ENCODE results near the gene PLCB3. TPM values are rescaled to one million over a fixed set of nuclear protein-coding genes. Genes with fewer than 3 reads are reported as not detected.

Gene PLCB3
- total and polyA plus RNA-seq, 2 of the 13 experiments (the other 11 are each of a cell fraction or from before 2014, with no cell fraction given) = 7.5 to 13.8 TPM

DNA sequence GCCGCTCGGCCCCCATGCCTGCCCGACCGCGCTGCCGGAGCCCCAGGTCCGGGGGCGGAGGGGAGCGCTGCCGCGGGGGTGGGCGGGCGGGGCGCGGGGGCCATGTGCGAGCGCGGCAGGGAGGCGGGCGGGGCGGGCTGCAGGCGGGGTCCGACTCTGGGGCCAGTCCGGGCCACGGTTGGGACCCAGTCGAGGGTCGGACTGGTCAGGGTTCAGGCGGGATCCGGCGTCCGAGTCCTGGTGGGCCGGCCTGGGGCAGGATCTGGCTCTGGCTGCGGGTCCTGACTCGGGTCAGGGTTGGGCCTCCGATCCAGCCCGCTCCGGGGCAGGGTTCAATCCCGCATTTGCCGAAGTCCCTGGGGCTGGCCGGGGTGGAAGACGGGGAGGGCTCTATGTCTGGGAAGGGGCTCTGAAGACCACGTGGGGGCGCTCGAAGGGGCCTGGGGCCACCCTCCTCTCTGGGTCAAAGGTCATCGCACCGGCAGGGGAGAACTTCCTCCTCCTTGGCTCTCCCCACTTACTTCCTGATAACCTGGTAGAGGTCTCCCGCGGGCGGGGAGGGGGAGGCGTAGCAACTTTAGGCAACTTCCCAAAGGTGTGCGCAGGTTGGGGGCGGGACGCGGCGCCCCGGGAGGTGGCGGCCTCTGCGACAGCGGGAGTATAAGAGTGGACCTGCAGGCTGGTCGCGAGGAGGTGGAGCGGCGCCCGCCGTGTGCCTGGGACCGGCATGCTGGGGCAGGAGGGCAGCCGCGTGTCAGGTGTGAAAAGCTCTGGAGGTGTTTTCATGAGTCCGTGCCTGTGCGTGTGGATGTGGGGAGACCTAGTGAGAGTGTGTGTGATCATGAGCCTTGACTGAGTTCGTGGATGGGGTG, 54.6 kb downstream of the PLCB3 start (continued):
- TF ChIP-seq, protein P1, sequence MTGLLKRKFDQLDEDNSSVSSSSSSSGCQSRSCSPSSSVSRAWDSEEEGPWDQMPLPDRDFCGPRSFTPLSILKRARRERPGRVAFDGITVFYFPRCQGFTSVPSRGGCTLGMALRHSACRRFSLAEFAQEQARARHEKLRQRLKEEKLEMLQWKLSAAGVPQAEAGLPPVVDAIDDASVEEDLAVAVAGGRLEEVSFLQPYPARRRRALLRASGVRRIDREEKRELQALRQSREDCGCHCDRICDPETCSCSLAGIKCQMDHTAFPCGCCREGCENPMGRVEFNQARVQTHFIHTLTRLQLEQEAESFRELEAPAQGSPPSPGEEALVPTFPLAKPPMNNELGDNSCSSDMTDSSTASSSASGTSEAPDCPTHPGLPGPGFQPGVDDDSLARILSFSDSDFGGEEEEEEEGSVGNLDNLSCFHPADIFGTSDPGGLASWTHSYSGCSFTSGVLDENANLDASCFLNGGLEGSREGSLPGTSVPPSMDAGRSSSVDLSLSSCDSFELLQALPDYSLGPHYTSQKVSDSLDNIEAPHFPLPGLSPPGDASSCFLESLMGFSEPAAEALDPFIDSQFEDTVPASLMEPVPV (CRISPR knock-in tag; IDR thresholded peaks at IDR 0.05) = 0 out of 2 replicates have a peak, but pooled peaks have one; percentile 35
- peak; percentile 70 for TF ChIP-seq GATAD2A (CRISPR knock-in tag; IDR thresholded peaks at IDR 0.05)
- no peak for TF ChIP-seq RNF2 (conservative IDR thresholded peaks at IDR 0.05; ENCODE audit: low read depth)
- TF ChIP-seq ZNF691 (CRISPR knock-in tag; IDR thresholded peaks at IDR 0.05; ENCODE audit: borderline replicate concordance, low read depth) = no peak
- TF ChIP-seq FOXP1 (IDR thresholded peaks at IDR 0.05) = no peak
- no peak for TF ChIP-seq FOXP1 (CRISPR knock-in tag; IDR thresholded peaks at IDR 0.05)
- TF ChIP-seq ZNF639 (CRISPR knock-in tag; conservative IDR thresholded peaks at IDR 0.05) = no peak
- peak; percentile 69; the same call in 1 of the 2 replicates for TF ChIP-seq CBX5 (CRISPR knock-in tag; IDR thresholded peaks at IDR 0.05; ENCODE audit: borderline replicate concordance)
- no peak for TF ChIP-seq ZNF3 (CRISPR knock-in tag; IDR thresholded peaks at IDR 0.05)
- no peak for TF ChIP-seq SIN3A (IDR thresholded peaks at IDR 0.05; ENCODE audit: borderline replicate concordance, low read depth, low read length)
- no peak for TF ChIP-seq REPIN1 (CRISPR knock-in tag; IDR thresholded peaks at IDR 0.05; ENCODE audit: borderline replicate concordance, low read depth)
- TF ChIP-seq PPARG (CRISPR knock-in tag; conservative IDR thresholded peaks at IDR 0.05) = peak; percentile 87
- no peak; the same call in 1 of the 2 replicates for TF ChIP-seq ZNF205 (CRISPR knock-in tag; IDR thresholded peaks at IDR 0.05)
- 0 out of 2 replicates have a peak, but pooled peaks have one; percentile 30 for TF ChIP-seq HOXA5 (CRISPR knock-in tag; IDR thresholded peaks at IDR 0.05)
- TF ChIP-seq ZMYM4 (CRISPR knock-in tag; IDR thresholded peaks at IDR 0.05) = 0 out of 2 replicates have a peak, but pooled peaks have one; percentile 38
- TF ChIP-seq, protein P2, sequence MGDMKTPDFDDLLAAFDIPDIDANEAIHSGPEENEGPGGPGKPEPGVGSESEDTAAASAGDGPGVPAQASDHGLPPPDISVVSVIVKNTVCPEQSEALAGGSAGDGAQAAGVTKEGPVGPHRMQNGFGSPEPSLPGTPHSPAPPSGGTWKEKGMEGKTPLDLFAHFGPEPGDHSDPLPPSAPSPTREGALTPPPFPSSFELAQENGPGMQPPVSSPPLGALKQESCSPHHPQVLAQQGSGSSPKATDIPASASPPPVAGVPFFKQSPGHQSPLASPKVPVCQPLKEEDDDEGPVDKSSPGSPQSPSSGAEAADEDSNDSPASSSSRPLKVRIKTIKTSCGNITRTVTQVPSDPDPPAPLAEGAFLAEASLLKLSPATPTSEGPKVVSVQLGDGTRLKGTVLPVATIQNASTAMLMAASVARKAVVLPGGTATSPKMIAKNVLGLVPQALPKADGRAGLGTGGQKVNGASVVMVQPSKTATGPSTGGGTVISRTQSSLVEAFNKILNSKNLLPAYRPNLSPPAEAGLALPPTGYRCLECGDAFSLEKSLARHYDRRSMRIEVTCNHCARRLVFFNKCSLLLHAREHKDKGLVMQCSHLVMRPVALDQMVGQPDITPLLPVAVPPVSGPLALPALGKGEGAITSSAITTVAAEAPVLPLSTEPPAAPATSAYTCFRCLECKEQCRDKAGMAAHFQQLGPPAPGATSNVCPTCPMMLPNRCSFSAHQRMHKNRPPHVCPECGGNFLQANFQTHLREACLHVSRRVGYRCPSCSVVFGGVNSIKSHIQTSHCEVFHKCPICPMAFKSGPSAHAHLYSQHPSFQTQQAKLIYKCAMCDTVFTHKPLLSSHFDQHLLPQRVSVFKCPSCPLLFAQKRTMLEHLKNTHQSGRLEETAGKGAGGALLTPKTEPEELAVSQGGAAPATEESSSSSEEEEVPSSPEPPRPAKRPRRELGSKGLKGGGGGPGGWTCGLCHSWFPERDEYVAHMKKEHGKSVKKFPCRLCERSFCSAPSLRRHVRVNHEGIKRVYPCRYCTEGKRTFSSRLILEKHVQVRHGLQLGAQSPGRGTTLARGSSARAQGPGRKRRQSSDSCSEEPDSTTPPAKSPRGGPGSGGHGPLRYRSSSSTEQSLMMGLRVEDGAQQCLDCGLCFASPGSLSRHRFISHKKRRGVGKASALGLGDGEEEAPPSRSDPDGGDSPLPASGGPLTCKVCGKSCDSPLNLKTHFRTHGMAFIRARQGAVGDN (CRISPR knock-in tag; IDR thresholded peaks at IDR 0.05) = peak; percentile 82
- no peak for TF ChIP-seq ZSCAN22 (CRISPR knock-in tag; IDR thresholded peaks at IDR 0.05)
- no peak for TF ChIP-seq FUBP1 (CRISPR knock-in tag; IDR thresholded peaks at IDR 0.05; ENCODE audit: borderline replicate concordance)
